RCC 7860 (cell line): ENCODE results near the gene RAB3B.
"Not testable (repeated sequence)": the region's sequence is repeated elsewhere in the genome, so short reads cannot be mapped to it uniquely, and the experiment has no call there.

Source experiments
- DNase-seq: peaks from one replicate; pipeline ENCODE4 v3.0.0-alpha.2; 2015; ENCODE audit warnings: low spot score
- FAIRE-seq: peaks from 2 replicates; lab custom pipeline; 2012; peaks lifted over from hg19 to GRCh38; lab: Jason Lieb, UNC

RAB3B gene

DNA sequence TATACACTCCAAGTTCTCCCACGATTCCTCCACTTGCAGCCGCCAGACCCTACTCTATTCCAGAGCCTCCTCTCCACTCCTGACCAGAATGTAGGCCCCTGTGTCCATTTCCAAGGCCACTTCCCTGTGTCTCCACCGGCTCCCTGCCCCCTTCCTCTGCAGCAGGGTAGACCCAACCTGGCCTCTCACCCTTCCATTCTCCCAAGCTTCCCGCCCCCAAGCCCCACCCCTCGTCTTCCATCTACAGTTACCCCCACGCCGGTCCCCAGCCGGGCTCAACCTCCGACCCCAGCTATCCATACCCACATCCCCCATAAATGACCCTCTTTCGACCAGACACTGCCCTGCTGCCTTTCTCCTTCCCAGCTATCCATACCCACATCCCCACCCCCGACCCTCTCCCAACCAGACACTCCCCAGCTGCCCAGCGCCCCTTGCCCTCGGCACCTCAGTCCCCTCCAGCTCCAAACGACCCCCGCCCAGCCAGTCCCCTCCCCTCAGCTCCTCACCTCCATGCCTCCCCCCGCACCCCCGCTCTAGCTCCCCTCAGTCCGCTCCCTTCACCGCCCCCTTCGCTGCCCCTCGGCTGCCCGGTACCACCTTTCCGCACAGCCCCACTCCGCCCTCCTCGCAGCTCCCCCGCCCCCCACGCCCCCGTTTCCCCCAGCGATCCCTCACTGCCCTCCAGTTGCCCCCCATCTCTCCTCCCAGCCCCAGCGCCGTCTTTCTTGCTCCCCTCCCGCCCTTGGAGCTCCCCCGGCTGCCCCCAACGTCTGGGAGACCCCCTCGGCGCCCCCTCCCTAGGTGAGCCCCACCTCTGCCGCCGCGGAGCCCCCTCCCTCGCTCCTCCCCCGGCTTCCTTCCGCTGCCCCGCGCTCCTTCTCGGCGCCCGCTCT, 670 bp downstream of the RAB3B start:
- no peak for FAIRE-seq
- DNase-seq, result no peak

DNA sequence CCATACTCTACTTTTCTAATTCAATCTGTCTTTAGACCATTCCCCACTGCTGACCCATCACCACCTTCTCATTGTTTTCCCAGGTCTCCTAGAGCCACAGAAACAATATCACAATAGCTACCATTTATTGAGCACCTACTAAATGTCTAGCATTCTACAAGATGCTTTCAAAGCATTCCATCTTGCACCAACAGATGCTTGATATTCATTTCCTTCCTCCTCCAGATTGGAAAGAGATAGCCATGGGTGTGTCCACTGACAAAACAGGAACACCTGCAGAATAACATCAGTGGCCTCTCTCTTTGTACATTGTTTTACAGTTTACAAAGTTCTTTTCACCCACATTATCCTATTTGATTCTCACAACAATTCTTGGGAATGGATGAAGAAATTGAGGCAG, 2.2 kb downstream of the RAB3B start:
- no peak for DNase-seq
- no peak for FAIRE-seq

GRCh38 chr1:51986718-51987117, 3.8 kb downstream of the RAB3B start:
- FAIRE-seq, result no peak
- no peak for DNase-seq

DNA sequence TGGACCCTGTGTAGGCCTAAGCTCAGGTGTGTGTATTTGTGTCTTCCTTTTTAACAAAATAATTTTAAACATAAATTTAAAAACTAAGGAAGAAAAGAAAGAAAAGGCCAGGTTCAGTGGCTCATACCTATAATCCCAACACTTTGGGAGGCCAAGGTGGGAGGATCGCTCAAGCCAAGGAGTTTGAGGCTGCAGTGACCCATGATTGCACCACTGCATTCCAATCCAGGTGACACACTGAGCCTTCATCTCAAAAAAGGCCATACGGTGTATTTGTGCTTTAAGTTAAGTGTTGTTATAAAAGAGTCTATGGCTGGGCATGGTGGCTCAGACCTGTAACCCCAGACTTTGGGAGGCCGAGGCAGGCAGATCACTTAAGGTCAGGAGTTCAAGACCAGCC, 8.3 kb downstream of the RAB3B start:
- no peak for FAIRE-seq
- DNase-seq, result no peak

GRCh38 chr1:51981555-51981954, 8.9 kb downstream of the RAB3B start:
- DNase-seq (no peak), FAIRE-seq (no peak)

- DNase-seq (no peak), FAIRE-seq (no peak)
Measured at GRCh38 chr1:51978099-51978498, 12.4 kb downstream of the RAB3B start.

- DNase-seq (no peak), FAIRE-seq (no peak)
Measured at GRCh38 chr1:51976846-51977602, 13.5 kb downstream of the RAB3B start.

DNA sequence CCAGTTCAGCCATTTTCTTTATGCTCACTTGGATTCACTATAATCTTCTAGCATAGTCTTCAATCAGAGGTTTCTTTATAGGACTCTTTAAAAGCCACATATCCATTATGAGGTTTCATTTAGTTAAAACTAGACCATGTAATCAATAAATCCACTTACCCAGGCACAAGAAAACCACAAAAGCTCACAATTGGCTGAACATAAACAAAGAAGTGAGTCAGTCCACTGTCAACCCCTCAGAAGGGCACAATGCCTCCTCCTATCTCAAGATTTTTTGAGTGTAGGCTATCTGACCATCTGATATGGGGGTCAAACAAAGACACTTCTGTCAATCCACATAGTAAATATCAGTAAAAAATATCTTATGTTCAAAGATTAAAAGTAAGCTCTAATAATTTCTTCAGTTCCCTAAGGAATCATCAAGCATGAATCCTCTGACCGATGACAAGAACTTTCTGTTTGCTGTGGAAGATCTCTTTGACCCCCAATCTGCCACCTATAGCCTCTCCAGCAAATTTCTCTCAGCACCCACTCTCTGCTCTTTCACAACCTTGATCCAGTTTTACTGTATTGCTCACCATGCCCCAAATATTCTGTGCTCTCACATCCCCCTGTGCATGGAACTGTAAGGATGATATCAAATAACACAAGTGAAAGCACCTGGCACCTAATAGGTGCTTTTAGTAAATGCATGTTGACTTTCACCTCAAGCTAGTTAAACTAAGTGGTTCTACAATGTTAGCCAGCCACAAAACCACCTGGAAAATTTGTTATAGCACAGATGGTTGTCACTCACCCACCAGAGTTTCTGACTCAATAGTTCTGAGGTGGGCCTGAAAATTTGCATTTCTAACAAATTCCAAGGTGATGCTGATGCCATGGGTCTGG, 16.7 kb downstream of the RAB3B start:
- DNase-seq (peak; percentile 23), FAIRE-seq (peak; percentile 66)

GRCh38 chr1:51969038-51969705, 21.3 kb downstream of the RAB3B start:
- peak; percentile 88 for DNase-seq

GRCh38 chr1:51968632-51969031, 21.9 kb downstream of the RAB3B start:
- FAIRE-seq (no peak), DNase-seq (no peak)

More at GRCh38 chr1:51969038-51969705, 21.3 kb downstream of the RAB3B start:
- peak; percentile 84 for FAIRE-seq

GRCh38 chr1:51967213-51967791, 23.2 kb downstream of the RAB3B start:
- FAIRE-seq, DNase-seq: not testable (repeated sequence)

DNA sequence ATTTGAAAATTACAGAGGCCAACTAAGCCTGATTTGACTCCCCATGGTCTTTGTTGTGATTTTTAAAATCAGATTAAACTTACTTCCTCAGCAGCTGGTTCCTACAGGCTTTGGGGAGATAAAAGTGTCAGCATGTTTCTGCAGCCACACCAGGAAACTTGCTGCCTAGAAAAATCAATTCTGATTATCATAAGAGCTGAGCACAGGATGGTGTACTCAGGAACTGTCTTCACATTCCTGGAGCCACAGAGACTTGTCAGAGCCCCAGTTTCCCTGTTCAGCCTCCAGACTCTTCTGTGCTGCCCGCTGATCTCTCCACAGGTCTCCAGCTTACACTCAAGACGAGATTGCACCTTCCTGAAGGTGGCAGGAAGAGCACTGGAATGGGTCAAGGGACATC, 23.9 kb downstream of the RAB3B start:
- no peak for FAIRE-seq
- no peak for DNase-seq

DNA sequence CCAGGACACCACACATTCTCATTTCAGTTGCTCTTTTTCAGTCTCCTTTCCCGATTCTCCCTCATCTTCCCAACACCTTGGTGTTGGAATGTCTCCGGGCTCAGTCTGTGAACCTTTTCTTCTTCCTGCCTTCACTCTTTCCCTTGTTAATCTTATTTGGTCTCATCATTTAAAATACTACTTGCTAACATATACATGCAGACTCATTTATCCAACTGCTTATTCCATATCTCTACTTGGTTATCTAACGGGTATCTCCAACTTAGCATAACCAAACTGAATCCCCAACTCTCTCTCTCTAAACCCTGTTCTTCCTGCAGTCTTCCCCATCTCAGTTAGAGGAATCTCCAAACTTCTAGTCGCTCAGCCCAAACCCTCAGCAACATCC, 26.2 kb downstream of the RAB3B start:
- DNase-seq (no peak), FAIRE-seq (no peak)

DNA sequence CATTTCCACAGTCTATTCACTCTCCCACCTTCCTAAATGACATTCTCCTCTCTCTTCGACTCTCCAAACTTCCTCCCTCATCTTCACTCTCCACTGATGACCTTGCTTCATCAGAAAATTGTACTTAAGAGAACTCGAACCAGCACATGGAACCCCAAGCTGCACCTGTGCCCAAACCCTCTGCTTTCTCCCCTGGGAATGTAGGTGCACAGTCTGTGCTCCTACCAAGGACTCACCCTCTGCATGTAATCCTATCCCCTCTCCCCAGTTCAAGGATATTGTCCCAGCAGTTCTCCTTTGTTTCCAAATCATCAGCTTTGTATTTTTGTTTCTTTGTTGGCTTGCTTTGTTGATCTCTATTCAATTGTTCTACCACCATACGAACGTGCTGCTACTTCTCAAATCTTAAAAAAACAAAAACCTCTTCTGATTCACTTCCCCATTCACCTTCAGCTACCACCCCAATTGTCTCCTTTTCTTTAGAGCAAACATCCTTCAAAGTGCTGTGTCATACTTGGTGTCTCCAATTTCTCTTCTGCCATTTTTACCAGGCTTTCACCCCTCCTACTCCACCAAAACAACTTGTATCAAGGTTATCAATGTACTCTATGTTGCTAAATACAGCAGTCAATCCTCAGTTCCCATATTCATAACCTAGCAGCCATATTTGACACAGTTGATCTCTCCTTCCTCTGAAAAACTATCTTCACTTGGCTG, 26.8 kb downstream of the RAB3B start:
- FAIRE-seq, result no peak
- no peak for DNase-seq

GRCh38 chr1:51962486-51963356, 27.8 kb downstream of the RAB3B start:
- FAIRE-seq (no peak), DNase-seq (no peak)

DNA sequence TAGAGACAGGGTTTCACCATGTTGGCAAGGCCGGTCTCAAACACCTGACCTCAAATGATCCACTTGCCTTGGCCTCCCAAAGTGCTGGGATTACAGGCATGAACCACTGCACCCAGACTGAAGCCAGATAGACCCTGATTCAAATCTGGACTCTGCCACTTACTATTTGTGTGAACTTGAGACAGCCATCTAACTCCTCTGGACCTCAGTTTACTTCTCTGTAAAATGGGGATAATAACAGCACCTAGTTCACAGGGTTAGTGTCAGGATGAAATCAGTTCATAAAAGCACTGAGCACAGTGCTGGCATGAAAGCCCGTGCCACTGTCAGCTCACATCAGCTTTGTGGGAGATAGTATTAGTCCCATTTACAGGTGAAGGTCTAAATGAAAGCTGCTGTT, 28.5 kb downstream of the RAB3B start:
- FAIRE-seq (no peak), DNase-seq (no peak)

DNA sequence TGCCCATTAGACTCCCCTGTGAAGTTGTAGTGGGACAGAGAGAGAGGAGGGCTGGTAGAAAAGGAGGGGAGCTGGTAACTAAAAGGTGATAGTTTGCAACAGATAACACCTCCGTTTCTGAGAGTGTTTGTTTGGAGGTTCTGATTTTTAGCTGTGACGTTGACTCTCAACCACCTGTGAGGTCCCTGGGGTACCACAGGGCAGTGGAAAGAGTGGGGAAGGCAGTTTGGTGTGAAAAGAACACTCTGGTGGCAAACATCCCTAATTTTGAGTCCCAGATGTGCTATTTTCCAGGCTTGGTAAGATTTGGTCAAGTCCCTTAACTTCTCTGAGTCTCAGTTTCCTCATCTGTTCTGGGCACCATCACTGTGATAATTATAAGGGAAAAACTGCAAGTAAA, 29.3 kb downstream of the RAB3B start:
- no peak for DNase-seq
- no peak for FAIRE-seq

GRCh38 chr1:51960262-51960661, 30.2 kb downstream of the RAB3B start:
- FAIRE-seq (no peak), DNase-seq (no peak)

GRCh38 chr1:51958824-51959223, 31.7 kb downstream of the RAB3B start:
- no peak for DNase-seq
- FAIRE-seq, result no peak
